Glomerular endothelial cell (primary cell): Measurements from ENCODE around the gene PPP1R27. TPM values are rescaled to one million over a fixed set of nuclear protein-coding genes. Genes with fewer than 3 reads are reported as not detected.

Experiments used
- DNase-seq: peaks from one replicate; pipeline ENCODE4 v3.0.0-alpha.2; 2011; ENCODE audit warnings: low read depth, low spot score; ENCODE audit errors: extremely low read depth
- total RNA-seq: library from RNA; depleted of rRNA; stranded (reverse); fragments of >200 nt; gene quantifications from 2 replicates; pipeline ENCODE4 v1.2.3, GENCODE V29; 2015

Gene PPP1R27
- total RNA-seq, 1 donor from 2014 or later = not detected

- no peak for DNase-seq
Measured at GRCh38 chr17:81822996-81823819, 11.6 kb downstream of the PPP1R27 start.

GRCh38 chr17:81822312-81822637, 12.6 kb downstream of the PPP1R27 start:
- no peak for DNase-seq

- no peak for DNase-seq
Measured at GRCh38 chr17:81821603-81822311, 13.1 kb downstream of the PPP1R27 start.

GRCh38 chr17:81821147-81821546, 13.7 kb downstream of the PPP1R27 start:
- DNase-seq = no peak

- no peak for DNase-seq
Measured at GRCh38 chr17:81819708-81820107, 15.1 kb downstream of the PPP1R27 start.

GRCh38 chr17:81817758-81818147, 17.1 kb downstream of the PPP1R27 start:
- no peak for DNase-seq

GRCh38 chr17:81815646-81815986, 19.2 kb downstream of the PPP1R27 start:
- no peak for DNase-seq

GRCh38 chr17:81814748-81815645, 19.9 kb downstream of the PPP1R27 start:
- DNase-seq = no peak

- DNase-seq = no peak
Measured at GRCh38 chr17:81813861-81814683, 20.8 kb downstream of the PPP1R27 start.

- DNase-seq = no peak
Measured at GRCh38 chr17:81813371-81813684, 21.5 kb downstream of the PPP1R27 start.

GRCh38 chr17:81812571-81813370, 22.1 kb downstream of the PPP1R27 start:
- no peak for DNase-seq

- no peak for DNase-seq
Measured at GRCh38 chr17:81811705-81812570, 22.9 kb downstream of the PPP1R27 start.

GRCh38 chr17:81810892-81811704, 23.8 kb downstream of the PPP1R27 start:
- DNase-seq = no peak

GRCh38 chr17:81810476-81810875, 24.4 kb downstream of the PPP1R27 start:
- DNase-seq = no peak

GRCh38 chr17:81809556-81809998, 25.3 kb downstream of the PPP1R27 start:
- no peak for DNase-seq

GRCh38 chr17:81808778-81809555, 25.9 kb downstream of the PPP1R27 start:
- no peak for DNase-seq

- no peak for DNase-seq
Measured at GRCh38 chr17:81807839-81808238, 27.0 kb downstream of the PPP1R27 start.
